Panc1 (cell line): ENCODE results near the gene PTGDS. TPM values are rescaled to one million over a fixed set of nuclear protein-coding genes. Genes with fewer than 3 reads are reported as not detected.

Experiments
- ATAC-seq: fragments of 200-7000 bp; cut with Tn5 transposase; 2 replicates; pipeline ENCODE4 v1.9.1; 2020; ENCODE audit warnings: mild to moderate bottlenecking, moderate library complexity
- BruUV-seq: library from RNA; stranded (reverse); fragments of 400-500 nt; replicated peaks from 2 replicates; lab custom pipeline; 2021; lab: Mats Ljungman, UMichigan
- CTCF ChIA-PET: fragments of 300-600 bp; sonication (Branson Sonifier 250); formaldehyde crosslinking; loops from one replicate; lab custom pipeline; 2022; ENCODE audit warnings: antibody characterized with exemption; lab: Charles Lee
- POLR2A ChIA-PET: fragments of 300-600 bp; sonication (Branson Sonifier 250); formaldehyde crosslinking; loops from one replicate; lab custom pipeline; 2022; ENCODE audit warnings: antibody characterized with exemption; lab: Charles Lee
- DNase-seq: peaks from one replicate; pipeline ENCODE4 v3.0.0-alpha.2; 2010; ENCODE audit warnings: low read depth, low spot score
- H3K27ac ChIP-seq: 2 replicates; pipeline ENCODE4 v1.5.1; 2011; ENCODE audit warnings: mild to moderate bottlenecking, low read length, inconsistent platforms
- H3K27me3 ChIP-seq: fragments of 200-500 bp; sonication (Bioruptor generic); 2 replicates; pipeline ENCODE4 v1.6.0; 2014; ENCODE audit warnings: low read length, inconsistent platforms; ENCODE audit not compliant: control insufficient read depth, insufficient read depth
- H3K36me3 ChIP-seq: fragments of 200-500 bp; sonication (Bioruptor generic); 2 replicates; pipeline ENCODE4 v1.5.1; 2014; ENCODE audit warnings: inconsistent platforms, mild to moderate bottlenecking, low read length, moderate library complexity; ENCODE audit not compliant: control insufficient read depth, insufficient read depth
- H3K4me1 ChIP-seq: 2 replicates; pipeline ENCODE4 v1.5.1; 2011; ENCODE audit warnings: inconsistent platforms, mild to moderate bottlenecking, low read length, moderate library complexity; ENCODE audit not compliant: control insufficient read depth, insufficient read depth
- H3K4me3 ChIP-seq, 2 experiments: 2 replicates each; pipeline ENCODE4 v1.5.1; 2011 to 2012; ENCODE audit warnings: low read depth in 2 of 2, low read length in 2 of 2, mild to moderate bottlenecking in 2 of 2, inconsistent platforms in 1 of 2, moderate library complexity in 1 of 2
- H3K9me3 ChIP-seq: fragments of 200-500 bp; sonication (Bioruptor generic); 2 replicates; pipeline ENCODE4 v1.5.1; 2014; ENCODE audit warnings: low read depth, mild to moderate bottlenecking, inconsistent platforms, low read length, moderate library complexity; ENCODE audit not compliant: control insufficient read depth, insufficient read depth
- CTCF ChIP-seq: fragments of 450-650 bp; IDR thresholded peaks from 2 replicates; pipeline ENCODE4 v1.5.1; 2017; ENCODE audit warnings: mild to moderate bottlenecking
- POLR2AphosphoS5 ChIP-seq: IDR thresholded peaks from 2 replicates; pipeline ENCODE4 v1.6.1; 2012; ENCODE audit warnings: mild to moderate bottlenecking, low read depth, low read length, moderate library complexity
- REST ChIP-seq, 2 experiments: IDR thresholded peaks; 2 replicates each; pipeline ENCODE4 v1.6.1; 2011 to 2012; ENCODE audit warnings: low read depth in 2 of 2, control low read depth in 1 of 2, low read length in 1 of 2, mild to moderate bottlenecking in 1 of 2, moderate library complexity in 1 of 2; ENCODE audit not compliant: insufficient read depth in 1 of 2
- SIN3A ChIP-seq: IDR thresholded peaks from 2 replicates; pipeline ENCODE4 v1.6.1; 2012; ENCODE audit warnings: low read depth, mild to moderate bottlenecking, low read length, moderate library complexity, borderline replicate concordance; ENCODE audit not compliant: insufficient read depth
- TCF7L2 ChIP-seq: IDR thresholded peaks from 2 replicates; pipeline ENCODE4 v1.6.1; 2011; ENCODE audit warnings: mild to moderate bottlenecking, low read depth, low read length, inconsistent platforms
- in situ Hi-C: cut with HindIII; loops from 2 replicates; pipeline ENCODE4 v1.10.0; 2016; ENCODE audit warnings: low sequenced_read_pairs, low pct_unique_long_range_greater_than_20kb
- intact Hi-C: fragments of 100-400 bp; cut with micrococcal nuclease; formaldehyde crosslinking; loops from one replicate; pipeline ENCODE4 v1.10.0; 2022; ENCODE audit not compliant: unreplicated experiment
- total RNA-seq: library from RNA; stranded (reverse); gene quantifications from one replicate; pipeline ENCODE4 v1.2.1, GENCODE V29; 2021; ENCODE audit not compliant: unreplicated experiment

The PTGDS gene
- total RNA-seq, 1 experiment from 2014 or later, result 13.7 TPM

GRCh38 chr9:136940526-136941230 is 36.6 kb upstream of the PTGDS start:
- BruUV-seq, result no TSS peak
- Histone ChIP-seq H3K9me3 (no peaks in the 10 kb centered on the region), H3K36me3 (peaks cover 7% of the 10 kb centered on the region; the same call in 1 of the 2 replicates), H3K4me3 (no peak overlapping the region), H3K4me1 (peaks cover 8% of the 10 kb centered on the region), H3K27ac (no peak overlapping the region), H3K27me3 (no peaks in the 10 kb centered on the region)
- DNase-seq (no peak), ATAC-seq (no peak)
- TF ChIP-seq CTCF, result no peak
- TF ChIP-seq REST (IDR thresholded peaks at IDR 0.05; ENCODE audit: insufficient read depth in 1 of 2, low read depth in 2 of 2, low read length in 1 of 2), result no peak
- no peak for TF ChIP-seq POLR2AphosphoS5
- TF ChIP-seq TCF7L2, result no peak
- no peak for TF ChIP-seq SIN3A
- ChIA-PET POLR2A (no interaction called here), CTCF (no interaction called here)
- in situ Hi-C loops (no loop called here), intact Hi-C loops (loop anchor here (10.0 kb wide), 1 partner anchor 94 kb away; the partner anchor contains the start of gene FUT7)

- intact Hi-C loops, result loop anchor here (10.0 kb wide), 1 partner anchor 93 kb away; the partner anchor contains the start of gene FUT7
- CTCF ChIA-PET, result no interaction called here
- in situ Hi-C loops, result no loop called here
Measured at GRCh38 chr9:136941231-136942111, 35.8 kb upstream of the PTGDS start.

More at GRCh38 chr9:136941231-136942111, 35.8 kb upstream of the PTGDS start:
- peaks cover 7% of the 10 kb centered on the region; the same call in 1 of the 2 replicates for H3K36me3 ChIP-seq
- POLR2A ChIA-PET, result interaction anchor here (0.7 kb wide), 1 partner anchor 800 kb away, joined by 4 read pairs; no protein-coding TSS in a partner anchor
- DNase-seq (no peak), ATAC-seq (no peak)
- H3K4me1 ChIP-seq, result peaks cover 12% of the 10 kb centered on the region
- no peak overlapping the region for H3K4me3 ChIP-seq
- TF ChIP-seq SIN3A (no peak), REST (IDR thresholded peaks at IDR 0.05; ENCODE audit: insufficient read depth in 1 of 2, low read depth in 2 of 2, low read length in 1 of 2) (no peak), TCF7L2 (no peak), POLR2AphosphoS5 (no peak), CTCF (no peak)
- H3K27ac ChIP-seq, result no peak overlapping the region
- H3K9me3 ChIP-seq, result no peaks in the 10 kb centered on the region
- no peaks in the 10 kb centered on the region for H3K27me3 ChIP-seq
- BruUV-seq, result no TSS peak
